Measurements from ENCODE around the gene IL12B.
"Not testable (repeated sequence)": the region's sequence is repeated elsewhere in the genome, so short reads cannot be mapped to it uniquely, and the experiment has no call there.

IL12B gene

GRCh38 chr5:159294921-159295320 is 35.4 kb downstream of the IL12B start:
- no peak for DNase-seq (ENCODE audit: low read depth in 2 of 2)

GRCh38 chr5:159290741-159291140 is 39.5 kb downstream of the IL12B start:
- DNase-seq (ENCODE audit: low read depth in 2 of 2) = no peak

DNA sequence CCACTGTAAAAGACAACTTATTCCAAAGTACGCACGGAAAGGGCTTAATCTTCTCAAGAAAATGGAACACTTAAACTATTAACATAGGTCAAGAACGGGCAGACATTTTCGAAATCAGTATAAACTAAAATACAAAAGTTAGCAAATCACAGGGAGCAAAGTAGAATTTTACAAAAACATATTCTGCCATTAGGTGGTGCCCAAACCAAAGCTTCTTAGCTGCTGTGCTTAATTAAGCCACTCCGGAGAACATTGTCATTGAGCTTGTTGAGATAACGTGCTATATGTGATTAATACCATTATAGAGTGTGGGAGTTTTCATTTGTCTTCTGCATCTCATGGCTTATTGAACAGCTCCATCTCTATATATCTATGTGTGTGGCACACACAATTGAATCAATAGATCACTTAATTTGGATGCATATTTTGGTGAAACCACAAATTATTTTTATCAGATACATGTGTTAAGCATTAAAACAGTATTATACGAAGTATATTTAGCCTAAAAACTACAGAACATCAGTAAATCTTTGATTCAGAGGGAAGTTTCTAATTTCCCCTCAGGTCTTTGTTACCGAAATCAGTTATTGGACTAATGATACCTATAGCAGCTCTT is 43.8 kb downstream of the IL12B start:
- DNase-seq (ENCODE audit: low read depth in 2 of 2) = peak in 1 of 2 donors; percentile 4

GRCh38 chr5:159274676-159275075 is 55.6 kb downstream of the IL12B start:
- DNase-seq (ENCODE audit: low read depth in 2 of 2) = no peak

DNA sequence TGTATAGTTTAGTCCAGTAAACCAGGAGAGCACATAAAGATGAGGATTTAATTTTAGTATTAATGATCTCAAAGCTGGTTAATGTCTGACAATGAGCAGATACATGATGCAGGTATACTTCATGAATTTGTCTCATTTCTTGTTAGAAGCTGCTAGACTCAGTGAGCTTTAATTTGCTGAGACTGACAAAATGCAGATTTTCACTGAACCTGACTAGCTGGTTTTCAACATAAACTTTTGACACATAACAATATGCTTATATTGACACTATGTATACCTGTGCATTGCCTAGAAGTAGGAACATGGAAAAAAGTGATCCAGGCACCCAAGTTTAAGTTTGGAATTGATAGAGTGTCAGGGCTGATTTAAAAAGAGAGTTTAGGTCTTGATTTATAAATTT is 56.4 kb downstream of the IL12B start:
- no peak for DNase-seq (ENCODE audit: low read depth in 2 of 2)

DNA sequence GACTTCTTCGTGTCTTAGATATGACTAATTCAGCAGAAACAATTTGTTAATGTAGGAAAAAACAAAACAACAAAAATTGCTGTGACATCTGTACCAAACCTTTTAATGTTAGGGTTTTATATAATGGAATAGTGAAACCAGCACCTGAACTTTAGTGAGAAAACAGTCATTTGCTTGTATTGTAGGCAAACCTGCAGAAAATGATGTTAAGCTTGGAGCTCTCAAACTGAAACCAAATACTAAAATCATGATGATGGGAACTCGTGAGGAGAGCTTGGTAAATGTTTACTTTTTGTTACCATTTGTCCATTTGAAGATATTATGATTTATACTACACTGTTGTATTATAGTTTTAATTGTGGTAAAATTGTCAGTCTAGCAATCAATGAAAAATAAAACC is 60.6 kb downstream of the IL12B start:
- DNase-seq (ENCODE audit: low read depth in 2 of 2) = no peak

- not testable (repeated sequence) for DNase-seq (ENCODE audit: low read depth in 2 of 2)
Observed at GRCh38 chr5:159266764-159267163, 63.5 kb downstream of the IL12B start.

Data from stimulated activated CD4-positive, alpha-beta T cell treated with anti-CD3 and anti-CD28 coated beads, Interleukin-1b, Interleukin-23, amount 100 ng/mL, for 4 hours (primary cell).